OCI-LY1 (cell line): ENCODE measurements around the gene SLC25A45.

Experiments
- H2AFZ ChIP-seq: fragments of 200-600 bp; sonication (generic), shearing (Covaris generic); 2 replicates; pipeline ENCODE4 v1.6.0; 2014; ENCODE audit warnings: antibody characterized with exemption, mild to moderate bottlenecking, low read length
- H3F3A ChIP-seq: fragments of 200-600 bp; sonication (generic), shearing (Covaris generic); 2 replicates; pipeline ENCODE4 v1.6.0; 2014; ENCODE audit warnings: mild to moderate bottlenecking, antibody characterized with exemption, low read length, moderate library complexity; ENCODE audit not compliant: insufficient read depth
- H3K27ac ChIP-seq: fragments of 200-600 bp; sonication (generic); 2 replicates; pipeline ENCODE4 v1.5.1; 2014; ENCODE audit warnings: low read length, mixed run types, mild to moderate bottlenecking, low read depth; ENCODE audit not compliant: poor library complexity, severe bottlenecking
- H3K27me3 ChIP-seq: fragments of 200-600 bp; sonication (generic); 2 replicates; pipeline ENCODE4 v1.6.0; 2014; ENCODE audit warnings: antibody characterized with exemption, mild to moderate bottlenecking, low read length, moderate library complexity; ENCODE audit not compliant: insufficient read depth
- H3K36me3 ChIP-seq: fragments of 200-600 bp; sonication (generic); 2 replicates; pipeline ENCODE4 v1.6.1; 2014; ENCODE audit warnings: mild to moderate bottlenecking, antibody characterized with exemption, low read length, moderate library complexity, mixed read lengths; ENCODE audit not compliant: insufficient read depth
- H3K4me1 ChIP-seq: fragments of 200-600 bp; sonication (generic); 2 replicates; pipeline ENCODE4 v1.5.1; 2014; ENCODE audit warnings: mild to moderate bottlenecking, low read length, moderate library complexity; ENCODE audit not compliant: insufficient read depth, severe bottlenecking
- H3K4me2 ChIP-seq: fragments of 200-600 bp; sonication (generic), shearing (Covaris generic); 2 replicates; pipeline ENCODE4 v1.6.1; 2014; ENCODE audit warnings: low read length
- H3K4me3 ChIP-seq: fragments of 200-600 bp; sonication (generic); 2 replicates; pipeline ENCODE4 v1.5.1; 2014; ENCODE audit warnings: low read length, low read depth, mild to moderate bottlenecking, mixed read lengths; ENCODE audit not compliant: poor library complexity, severe bottlenecking
- H3K79me2 ChIP-seq: fragments of 200-600 bp; shearing (Covaris generic); 2 replicates; pipeline ENCODE4 v1.6.1; 2016; ENCODE audit warnings: mixed run types, low read length, mixed read lengths; ENCODE audit not compliant: insufficient read depth
- H3K9ac ChIP-seq: fragments of 200-600 bp; sonication (generic), shearing (Covaris generic); 2 replicates; pipeline ENCODE4 v1.6.1; 2014; ENCODE audit warnings: mild to moderate bottlenecking, low read length, mixed read lengths
- H3K9me2 ChIP-seq: fragments of 200-600 bp; sonication (generic), shearing (Covaris generic); 2 replicates; pipeline ENCODE4 v1.6.1; 2014; ENCODE audit warnings: low read depth, mild to moderate bottlenecking, low read length, mixed read lengths
- H3K9me3 ChIP-seq: fragments of 200-600 bp; shearing (Covaris generic); 2 replicates; pipeline ENCODE4 v1.6.1; 2014; ENCODE audit warnings: low read length, mixed read lengths
- H4K20me1 ChIP-seq: fragments of 200-600 bp; sonication (generic), shearing (Covaris generic); 2 replicates; pipeline ENCODE4 v1.6.0; 2016; ENCODE audit warnings: mild to moderate bottlenecking, low read length; ENCODE audit not compliant: insufficient read depth
- EZH2 ChIP-seq: fragments of 200-600 bp; sonication (generic), shearing (Covaris generic); IDR thresholded peaks from 2 replicates; pipeline ENCODE4 v1.8.0; 2017; ENCODE audit warnings: borderline replicate concordance, mixed run types, mild to moderate bottlenecking, antibody characterized with exemption, low read length, moderate library complexity, mixed read lengths
- TF ChIP-seq, protein P1 (sequence below): fragments of 200-600 bp; sonication (generic), shearing (Covaris generic); IDR thresholded peaks from 2 replicates; pipeline ENCODE4 v1.5.1; 2017; ENCODE audit warnings: mild to moderate bottlenecking, antibody characterized with exemption, low read length, moderate library complexity, mixed read lengths

Gene SLC25A45

DNA sequence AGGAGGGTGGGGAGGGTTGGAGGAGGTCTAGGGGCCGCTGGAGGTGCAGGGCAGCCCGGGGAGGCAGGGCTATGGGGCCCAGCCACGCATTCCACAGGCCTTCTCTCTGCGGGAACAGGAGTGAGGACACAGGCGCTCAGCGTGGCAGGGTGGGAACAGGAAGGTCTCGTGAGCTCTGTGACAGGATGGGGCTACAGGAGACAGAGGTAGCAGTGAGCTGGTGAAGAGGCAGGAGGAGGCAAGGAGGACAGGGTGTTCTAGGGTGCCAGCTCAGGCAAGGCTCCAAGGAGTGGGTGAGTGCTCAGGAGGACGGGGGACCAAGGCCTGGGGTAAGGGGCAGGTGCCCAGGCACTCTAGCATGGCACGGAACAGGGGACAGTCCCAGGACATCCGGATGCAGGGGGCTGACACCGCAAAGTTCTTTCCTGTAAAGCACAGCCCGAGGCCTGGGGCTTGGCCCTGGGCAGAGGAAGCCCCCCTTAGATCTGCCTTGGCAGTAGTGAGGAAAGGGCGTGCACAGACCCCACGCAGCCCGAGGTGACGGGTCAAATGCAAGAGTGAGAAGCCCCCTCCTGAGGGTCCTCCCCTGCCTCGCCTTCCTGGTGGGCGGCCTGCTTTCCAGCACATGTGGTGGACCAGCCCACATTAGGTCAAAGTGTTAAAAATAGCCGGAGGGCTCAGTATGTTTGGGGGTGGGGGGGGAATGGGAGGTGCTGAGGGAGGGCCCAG, 35.4 kb upstream of the SLC25A45 start:
- H3K27me3 ChIP-seq = no peaks in the 10 kb centered on the region
- H3F3A ChIP-seq = 0 out of 2 replicates have a peak, but pooled peaks cover 5% of the 10 kb centered on the region
- H4K20me1 ChIP-seq = no peaks in the 10 kb centered on the region
- no peak overlapping the region for H2AFZ ChIP-seq
- peak overlapping the region; percentile 99 for H3K27ac ChIP-seq
- peak overlapping the region; percentile 97 for H3K4me2 ChIP-seq
- H3K4me1 ChIP-seq = peaks cover 87% of the 10 kb centered on the region
- peak overlapping the region; percentile 63 for H3K4me3 ChIP-seq
- no peaks in the 10 kb centered on the region for H3K9me2 ChIP-seq
- H3K9me3 ChIP-seq = no peaks in the 10 kb centered on the region
- H3K36me3 ChIP-seq = peaks cover 13% of the 10 kb centered on the region; the same call in 1 of the 2 replicates
- peaks cover 7% of the 10 kb centered on the region for H3K79me2 ChIP-seq
- H3K9ac ChIP-seq = peak overlapping the region; percentile 99
- no peak for TF ChIP-seq EZH2
- TF ChIP-seq, protein P1, sequence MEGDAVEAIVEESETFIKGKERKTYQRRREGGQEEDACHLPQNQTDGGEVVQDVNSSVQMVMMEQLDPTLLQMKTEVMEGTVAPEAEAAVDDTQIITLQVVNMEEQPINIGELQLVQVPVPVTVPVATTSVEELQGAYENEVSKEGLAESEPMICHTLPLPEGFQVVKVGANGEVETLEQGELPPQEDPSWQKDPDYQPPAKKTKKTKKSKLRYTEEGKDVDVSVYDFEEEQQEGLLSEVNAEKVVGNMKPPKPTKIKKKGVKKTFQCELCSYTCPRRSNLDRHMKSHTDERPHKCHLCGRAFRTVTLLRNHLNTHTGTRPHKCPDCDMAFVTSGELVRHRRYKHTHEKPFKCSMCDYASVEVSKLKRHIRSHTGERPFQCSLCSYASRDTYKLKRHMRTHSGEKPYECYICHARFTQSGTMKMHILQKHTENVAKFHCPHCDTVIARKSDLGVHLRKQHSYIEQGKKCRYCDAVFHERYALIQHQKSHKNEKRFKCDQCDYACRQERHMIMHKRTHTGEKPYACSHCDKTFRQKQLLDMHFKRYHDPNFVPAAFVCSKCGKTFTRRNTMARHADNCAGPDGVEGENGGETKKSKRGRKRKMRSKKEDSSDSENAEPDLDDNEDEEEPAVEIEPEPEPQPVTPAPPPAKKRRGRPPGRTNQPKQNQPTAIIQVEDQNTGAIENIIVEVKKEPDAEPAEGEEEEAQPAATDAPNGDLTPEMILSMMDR = no peak

GRCh38 chr11:65416841-65417701, 34.6 kb upstream of the SLC25A45 start:
- Histone ChIP-seq H4K20me1 (no peaks in the 10 kb centered on the region), H3K9me3 (no peaks in the 10 kb centered on the region), H3K79me2 (no peaks in the 10 kb centered on the region; the same call in 1 of the 2 replicates), H3K27me3 (no peaks in the 10 kb centered on the region), H3K9me2 (no peaks in the 10 kb centered on the region), H3K27ac (peak overlapping the region; percentile 99), H3F3A (0 out of 2 replicates have a peak, but pooled peaks cover 5% of the 10 kb centered on the region), H3K4me3 (peak overlapping the region; percentile 63), H3K4me2 (peak overlapping the region; percentile 97), H3K9ac (peak overlapping the region; percentile 99), H3K36me3 (peaks cover 14% of the 10 kb centered on the region; the same call in 1 of the 2 replicates), H2AFZ (no peak overlapping the region), H3K4me1 (peaks cover 83% of the 10 kb centered on the region)
- no peak for TF ChIP-seq EZH2
- TF ChIP-seq, protein P1 = no peak

DNA sequence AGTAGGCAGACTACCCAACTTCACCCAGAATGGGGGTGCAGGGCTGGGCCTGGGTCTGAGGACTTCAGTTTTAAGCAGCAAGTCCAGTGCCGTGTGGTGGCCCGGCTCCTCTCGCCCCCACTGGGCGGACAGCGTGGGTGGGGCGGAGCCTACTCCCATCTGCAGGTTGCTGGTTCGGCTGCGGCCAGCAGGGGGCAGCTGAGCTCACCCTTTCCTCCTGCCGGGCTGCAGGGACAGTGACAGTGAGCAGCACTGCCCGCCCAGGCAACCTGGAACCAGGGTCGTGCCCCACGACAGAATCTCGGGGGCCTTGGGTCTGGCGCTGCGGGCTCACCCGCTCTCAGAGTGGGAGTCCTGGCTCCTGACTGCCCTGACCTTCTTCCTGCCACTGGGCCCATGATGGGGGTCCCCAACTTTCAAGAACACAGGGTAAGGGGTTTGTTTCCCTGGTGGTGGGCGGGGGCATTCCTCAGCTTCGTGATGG, 33.9 kb upstream of the SLC25A45 start:
- Histone ChIP-seq H3K9me3 (no peaks in the 10 kb centered on the region), H2AFZ (no peak overlapping the region), H3K36me3 (peaks cover 21% of the 10 kb centered on the region), H4K20me1 (no peaks in the 10 kb centered on the region), H3F3A (0 out of 2 replicates have a peak, but pooled peaks cover 5% of the 10 kb centered on the region), H3K27ac (peak overlapping the region; percentile 99), H3K79me2 (no peaks in the 10 kb centered on the region; the same call in 1 of the 2 replicates), H3K4me2 (peak overlapping the region; percentile 97), H3K27me3 (no peaks in the 10 kb centered on the region), H3K9me2 (no peaks in the 10 kb centered on the region), H3K9ac (peak overlapping the region; percentile 99), H3K4me3 (peak overlapping the region; percentile 63), H3K4me1 (peaks cover 77% of the 10 kb centered on the region)
- TF ChIP-seq EZH2 = no peak
- TF ChIP-seq, protein P1 = peak; percentile 91
